HuH-7.5 (cell line): ENCODE measurements around the gene PNMA1.

Source experiments
- DNase-seq: peaks from one replicate; pipeline ENCODE4 v3.0.0; 2011; ENCODE audit warnings: low spot score

PNMA1 gene

DNA sequence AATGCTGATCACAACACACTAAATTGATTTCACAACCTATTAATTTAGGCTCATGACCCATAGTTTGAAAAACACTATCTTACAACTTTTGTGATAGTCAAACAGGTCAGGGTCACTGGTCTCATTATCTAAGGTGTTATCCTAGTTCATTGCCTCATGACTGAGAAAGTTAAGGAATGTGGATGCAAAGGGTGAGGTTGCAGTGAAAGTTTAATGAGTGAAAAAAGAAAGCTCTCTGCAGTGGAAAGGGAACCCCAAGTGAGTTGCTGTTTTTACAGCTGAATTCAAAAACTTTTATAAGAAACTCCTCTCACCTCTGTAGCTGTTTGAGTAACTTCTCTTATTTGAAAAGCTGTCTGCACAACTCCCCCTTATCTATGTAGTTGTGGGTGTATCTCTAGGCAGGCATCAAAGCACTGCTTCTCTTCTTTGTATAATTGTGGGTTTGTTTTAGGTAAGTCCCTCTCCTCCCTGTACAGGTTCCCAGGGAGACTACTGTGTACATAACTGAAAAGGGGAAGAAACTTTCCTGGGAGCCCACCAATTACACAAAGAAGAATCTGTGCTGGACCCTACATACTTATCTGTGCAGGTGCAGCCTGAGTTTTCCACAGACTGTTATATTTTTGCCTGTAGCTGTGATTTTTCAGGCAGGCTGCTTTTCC lies 50.5 kb downstream of the PNMA1 start:
- no peak for DNase-seq

DNA sequence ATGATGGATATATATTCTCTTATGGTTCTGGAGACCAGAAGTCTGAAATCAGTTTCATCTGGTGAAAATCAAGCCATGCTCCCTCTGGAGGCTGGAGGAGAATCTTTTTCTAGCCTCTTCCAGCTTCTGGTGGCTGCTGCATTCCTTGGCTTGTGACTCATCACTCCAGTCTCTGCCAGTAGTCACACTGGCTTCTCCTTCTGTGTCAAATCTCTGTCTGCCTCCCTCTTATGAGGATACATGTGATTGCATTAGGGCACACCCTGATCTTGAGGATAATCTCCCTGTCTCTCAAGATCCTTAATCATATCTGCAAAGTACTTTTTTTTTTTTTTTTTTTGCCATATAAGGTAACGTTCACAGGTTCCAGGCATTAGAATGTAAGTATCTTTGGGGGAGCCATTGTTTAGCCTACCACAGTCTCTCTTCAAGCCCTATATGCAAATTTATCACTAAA lies 51.7 kb downstream of the PNMA1 start:
- DNase-seq, result no peak

DNA sequence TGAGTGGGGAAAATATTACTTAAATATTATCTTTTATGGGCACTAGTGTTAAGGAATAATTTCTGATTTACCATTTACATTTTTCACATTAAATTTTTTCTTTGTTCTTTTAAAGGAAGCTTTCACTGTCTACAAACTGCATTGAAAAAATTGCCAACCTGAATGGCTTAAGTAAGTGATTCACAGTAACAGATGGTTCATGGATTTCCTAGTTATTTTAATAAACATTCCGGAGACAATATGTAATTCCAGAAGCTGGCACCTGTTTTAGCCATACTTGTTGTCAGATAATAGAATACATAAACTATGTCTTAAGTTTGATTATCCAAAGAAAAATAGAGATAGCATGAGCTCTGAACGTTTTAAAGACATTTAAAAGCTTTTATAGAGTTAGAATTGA lies 52.3 kb downstream of the PNMA1 start:
- no peak for DNase-seq
